CD8-positive, alpha-beta memory T cell (primary cell): ENCODE measurements around the gene FBXW7. TPM values are rescaled to one million over a fixed set of nuclear protein-coding genes. Genes with fewer than 3 reads are reported as not detected.
A peak's percentile ranks its signal among the peaks of the same experiment; 100 is the strongest.

Experiments
- CTCF ChIA-PET: fragments of 350-600 bp; sonication (Branson Sonifier 250); formaldehyde crosslinking; loops from one replicate; lab custom pipeline; 2021; ENCODE audit warnings: antibody characterized with exemption; lab: Charles Lee
- POLR2A ChIA-PET: fragments of 350-600 bp; sonication (Branson Sonifier 250); formaldehyde crosslinking; loops from one replicate; lab custom pipeline; 2021; ENCODE audit warnings: antibody characterized with exemption; lab: Charles Lee
- DNase-seq, 5 donors: peaks; one replicate each; pipeline versions ENCODE4 v3.0.0 to v3.0.0-alpha.2; 2020 to 2022; ENCODE audit warnings: mixed read lengths in 1 of 5
- H3K27ac ChIP-seq: one replicate; pipeline ENCODE4 v1.7.0; 2013; ENCODE audit warnings: low read depth, mild to moderate bottlenecking, low read length, moderate library complexity
- H3K27me3 ChIP-seq: 2 replicates; pipeline ENCODE4 v1.7.0; 2013; ENCODE audit warnings: low read length, mild to moderate bottlenecking; ENCODE audit not compliant: insufficient read depth, poor library complexity, severe bottlenecking
- H3K36me3 ChIP-seq: 2 replicates; pipeline ENCODE4 v1.7.0; 2013; ENCODE audit warnings: mild to moderate bottlenecking, low read length, moderate library complexity; ENCODE audit not compliant: insufficient read depth
- H3K4me1 ChIP-seq: 2 replicates; pipeline ENCODE4 v1.7.0; 2013; ENCODE audit warnings: mild to moderate bottlenecking, low read length, moderate library complexity; ENCODE audit not compliant: insufficient read depth
- H3K4me3 ChIP-seq: 2 replicates; pipeline ENCODE4 v1.7.0; 2013; ENCODE audit warnings: mild to moderate bottlenecking, low read length
- H3K9me3 ChIP-seq: 2 replicates; pipeline ENCODE4 v1.7.0; 2013; ENCODE audit warnings: mild to moderate bottlenecking, low read length
- H3K27ac Mint-ChIP-seq, 8 donors: one replicate each; pipeline ENCODE4 v1.8.0; 2020 to 2021; ENCODE audit warnings: mixed read lengths in 8 of 8, mild to moderate bottlenecking in 6 of 8, inconsistent platforms in 3 of 8, moderate library complexity in 3 of 8
- H3K27me3 Mint-ChIP-seq, 2 donors: one replicate each; pipeline ENCODE4 v1.8.0; 2020 to 2021; ENCODE audit warnings: mixed read lengths in 2 of 2, mild to moderate bottlenecking in 1 of 2, moderate library complexity in 1 of 2
- H3K36me3 Mint-ChIP-seq, 3 donors: one replicate each; pipeline ENCODE4 v1.8.0; 2020 to 2021; ENCODE audit warnings: mixed read lengths in 3 of 3, inconsistent platforms in 1 of 3, mild to moderate bottlenecking in 1 of 3
- H3K4me1 Mint-ChIP-seq, 3 donors: one replicate each; pipeline ENCODE4 v1.8.0; 2020 to 2021; ENCODE audit warnings: mixed read lengths in 3 of 3, inconsistent platforms in 1 of 3, mild to moderate bottlenecking in 1 of 3
- H3K4me3 Mint-ChIP-seq, 7 donors: one replicate each; pipeline ENCODE4 v1.8.0; 2020 to 2021; ENCODE audit warnings: mixed read lengths in 7 of 7, mild to moderate bottlenecking in 6 of 7, moderate library complexity in 4 of 7, inconsistent platforms in 2 of 7
- H3K9me3 Mint-ChIP-seq, 5 donors: one replicate each; pipeline ENCODE4 v1.8.0; 2020 to 2022; ENCODE audit warnings: mixed read lengths in 5 of 5, mild to moderate bottlenecking in 3 of 5, moderate library complexity in 2 of 5, inconsistent platforms in 1 of 5
- polyA plus RNA-seq: library from polyadenylated mRNA; unstranded; fragments of 300-500 nt; fragmentation: Illumina TruSeq; gene quantifications from one replicate; pipeline ENCODE4 v1.2.3, GENCODE V29; 2021
- total RNA-seq, 2 experiments: library from RNA; stranded (reverse); gene quantifications; one replicate each; pipeline ENCODE4 v1.2.3, GENCODE V29; 2021

FBXW7 gene
- total and polyA plus RNA-seq, 3 experiments from 2014 or later = 42.7 to 54.3 (median 46.6) TPM

DNA sequence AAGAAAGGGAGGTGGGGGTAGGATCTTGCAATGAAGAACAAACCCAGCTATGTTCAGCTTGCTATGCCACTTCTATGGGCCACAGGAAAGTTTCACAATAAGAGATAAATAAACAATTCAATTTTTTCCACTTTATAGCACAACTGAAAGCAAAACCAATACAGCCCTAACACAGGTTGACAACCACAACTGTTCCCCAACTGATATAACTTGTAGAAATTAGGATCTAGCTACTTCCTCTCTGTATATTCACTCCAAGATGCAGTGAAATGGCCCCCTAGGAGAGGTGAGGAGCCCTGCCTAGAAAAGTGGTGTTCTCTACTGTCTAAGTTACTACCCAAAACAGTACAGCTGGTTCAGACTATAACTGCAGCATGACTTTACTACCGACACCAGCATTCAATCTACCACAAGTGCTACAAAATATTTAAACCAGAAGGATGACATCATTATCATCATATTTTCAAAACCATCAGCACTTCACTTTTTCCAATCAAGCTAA lies 77.0 kb downstream of the FBXW7 start:
- CTCF ChIA-PET = interaction anchor here (0.9 to 1.9 kb wide), 2 partner anchors 42 to 73 kb away, joined by 3 read pairs; no protein-coding TSS in a partner anchor
- DNase-seq = peak in 1 of 5 donors; percentile 4
- H3K36me3 Mint-ChIP-seq = peaks cover 2 to 10% (median 2%) of the 10 kb centered on the region in 3 donors
- H3K4me1 ChIP-seq = peaks cover 17% of the 10 kb centered on the region
- no peaks in the 10 kb centered on the region for H3K9me3 Mint-ChIP-seq
- H3K27ac Mint-ChIP-seq = peak overlapping the region; percentile 2 to 89 (median 79)
- no peaks in the 10 kb centered on the region for H3K27me3 ChIP-seq
- POLR2A ChIA-PET = no interaction called here
- no peaks in the 10 kb centered on the region for H3K36me3 ChIP-seq
- peak overlapping the region in 5 of 7 donors; percentile 7 to 74 (median 63) for H3K4me3 Mint-ChIP-seq
- no peak overlapping the region for H3K27ac ChIP-seq
- no peaks in the 10 kb centered on the region for H3K9me3 ChIP-seq
- H3K4me3 ChIP-seq = no peak overlapping the region
- peaks cover 62 to 84% (median 66%) of the 10 kb centered on the region in 3 donors for H3K4me1 Mint-ChIP-seq
- no peaks in the 10 kb centered on the region for H3K27me3 Mint-ChIP-seq

DNA sequence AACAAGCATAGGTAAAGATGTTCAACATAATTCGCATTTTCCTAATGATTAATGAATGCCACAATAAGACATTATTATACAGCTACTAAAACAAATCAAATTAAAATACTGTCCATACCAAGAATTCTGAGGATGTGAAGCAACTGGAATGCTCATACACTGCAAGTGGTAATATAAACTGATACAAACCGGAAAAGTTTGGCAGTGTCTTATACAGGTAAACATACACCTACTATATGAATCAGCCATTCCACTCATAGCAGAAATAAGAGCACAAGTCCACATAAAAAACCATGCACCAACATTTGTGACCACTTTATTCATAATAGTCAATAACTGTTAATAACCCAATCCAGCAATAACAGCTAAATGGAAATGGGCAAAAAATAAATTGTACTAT lies 79.3 kb downstream of the FBXW7 start:
- Mint-ChIP-seq H3K27me3 (no peaks in the 10 kb centered on the region), H3K27ac (peak overlapping the region in 3 of 8 donors; percentile 9 to 45 (median 12)), H3K36me3 (peaks cover 2 to 3% (median 3%) of the 10 kb centered on the region in 3 donors), H3K9me3 (no peaks in the 10 kb centered on the region), H3K4me3 (no peak overlapping the region), H3K4me1 (peaks cover 50 to 63% (median 50%) of the 10 kb centered on the region in 3 donors)
- Histone ChIP-seq H3K9me3 (no peaks in the 10 kb centered on the region), H3K36me3 (no peaks in the 10 kb centered on the region), H3K4me1 (peaks cover 12% of the 10 kb centered on the region), H3K27me3 (no peaks in the 10 kb centered on the region), H3K4me3 (no peak overlapping the region), H3K27ac (no peak overlapping the region)
- no peak for DNase-seq
- ChIA-PET CTCF (no interaction called here), POLR2A (no interaction called here)

DNA sequence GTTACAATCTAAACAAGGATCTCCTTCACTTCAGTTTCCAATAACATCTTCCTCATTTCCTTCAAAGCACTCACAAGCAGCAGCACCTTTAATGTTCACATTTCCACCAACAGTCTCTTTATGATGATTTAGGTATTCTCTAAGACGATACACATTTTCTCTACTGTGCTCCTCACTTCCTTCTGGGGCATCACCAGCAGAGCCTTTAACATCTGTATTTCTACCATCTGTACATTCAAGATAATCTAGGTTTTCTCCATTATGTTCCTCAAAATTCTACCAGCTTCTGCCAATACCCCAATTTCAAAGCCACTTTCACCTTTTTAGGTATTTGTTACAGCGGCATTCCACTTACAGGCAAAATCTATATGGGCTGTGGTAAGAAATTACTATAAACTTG lies 80.6 kb downstream of the FBXW7 start:
- Histone ChIP-seq H3K27me3 (no peaks in the 10 kb centered on the region), H3K9me3 (no peaks in the 10 kb centered on the region), H3K27ac (no peak overlapping the region), H3K4me1 (peaks cover 12% of the 10 kb centered on the region), H3K36me3 (no peaks in the 10 kb centered on the region), H3K4me3 (no peak overlapping the region)
- Mint-ChIP-seq H3K27me3 (no peaks in the 10 kb centered on the region), H3K4me3 (no peak overlapping the region), H3K27ac (peak overlapping the region in 1 of 8 donors; percentile 44), H3K36me3 (peaks cover 1 to 4% (median 3%) of the 10 kb centered on the region in 3 donors), H3K4me1 (peaks cover 46 to 53% (median 49%) of the 10 kb centered on the region in 3 donors), H3K9me3 (no peaks in the 10 kb centered on the region)
- no peak for DNase-seq
- ChIA-PET POLR2A (no interaction called here), CTCF (interaction anchor here (0.9 to 1.2 kb wide), 2 partner anchors 10 to 27 kb away, joined by 3 read pairs; no protein-coding TSS in a partner anchor)

DNA sequence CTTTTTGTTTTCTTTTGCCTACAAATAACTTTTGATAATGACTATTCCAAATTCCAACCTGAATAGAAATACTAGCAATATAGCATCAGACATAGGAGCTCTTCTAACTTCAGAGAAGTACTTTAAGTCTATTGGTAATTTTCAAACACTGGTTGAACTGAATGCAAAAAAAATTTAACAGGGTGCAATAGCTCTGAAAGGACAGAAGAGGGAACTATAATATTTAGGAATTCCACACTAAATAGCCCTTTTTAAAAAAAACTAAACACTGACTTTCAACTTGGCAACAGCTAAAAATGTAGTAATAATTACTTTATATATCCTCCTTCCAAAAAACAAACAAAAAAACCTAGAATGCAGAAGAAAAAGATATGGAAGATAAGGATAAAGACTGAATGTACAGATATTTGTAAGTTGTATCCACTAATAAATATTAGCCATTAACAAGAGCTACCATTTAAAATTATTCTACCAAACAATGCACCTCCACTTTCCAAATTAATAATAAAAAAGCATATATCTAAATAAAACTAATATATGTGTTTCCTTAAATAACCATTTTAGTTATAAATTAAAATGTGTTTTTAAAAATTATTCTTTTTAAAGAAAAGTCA lies 81.4 kb downstream of the FBXW7 start:
- no peaks in the 10 kb centered on the region for H3K27me3 Mint-ChIP-seq
- no peak overlapping the region for H3K4me3 Mint-ChIP-seq
- Histone ChIP-seq H3K4me3 (no peak overlapping the region), H3K4me1 (peaks cover 12% of the 10 kb centered on the region), H3K9me3 (no peaks in the 10 kb centered on the region), H3K36me3 (no peaks in the 10 kb centered on the region), H3K27ac (no peak overlapping the region), H3K27me3 (no peaks in the 10 kb centered on the region)
- ChIA-PET POLR2A (no interaction called here), CTCF (interaction anchor here (0.7 to 1.2 kb wide), 4 partner anchors 11 to 280 kb away, joined by 3 to 4 read pairs (median 3); no protein-coding TSS in a partner anchor)
- no peak for DNase-seq
- peaks cover 1 to 4% (median 3%) of the 10 kb centered on the region in 3 donors for H3K36me3 Mint-ChIP-seq
- H3K9me3 Mint-ChIP-seq = no peaks in the 10 kb centered on the region
- H3K4me1 Mint-ChIP-seq = peaks cover 44 to 54% (median 51%) of the 10 kb centered on the region in 3 donors
- peak overlapping the region in 2 of 8 donors; percentile 60 to 79 for H3K27ac Mint-ChIP-seq

GRCh38 chr4:152451496-152451895 lies 84.4 kb downstream of the FBXW7 start:
- Histone ChIP-seq H3K27ac (no peak overlapping the region), H3K4me1 (peaks cover 4% of the 10 kb centered on the region), H3K36me3 (no peaks in the 10 kb centered on the region), H3K27me3 (no peaks in the 10 kb centered on the region), H3K9me3 (no peaks in the 10 kb centered on the region), H3K4me3 (no peak overlapping the region)
- peaks cover 46 to 56% (median 55%) of the 10 kb centered on the region in 3 donors for H3K4me1 Mint-ChIP-seq
- CTCF ChIA-PET = interaction anchor here (1.7 kb wide), 1 partner anchor 188 kb away, joined by 4 read pairs; no protein-coding TSS in a partner anchor
- DNase-seq = no peak
- no peaks in the 10 kb centered on the region for H3K9me3 Mint-ChIP-seq
- POLR2A ChIA-PET = no interaction called here
- peaks cover 0 to 12% (median 3%) of the 10 kb centered on the region in 3 donors for H3K36me3 Mint-ChIP-seq
- H3K27me3 Mint-ChIP-seq = no peaks in the 10 kb centered on the region
- no peak overlapping the region for H3K4me3 Mint-ChIP-seq
- peak overlapping the region in 1 of 8 donors; percentile 26 for H3K27ac Mint-ChIP-seq

GRCh38 chr4:152448854-152449253 lies 87.0 kb downstream of the FBXW7 start:
- Mint-ChIP-seq H3K4me1 (peaks cover 37 to 52% (median 49%) of the 10 kb centered on the region in 3 donors), H3K27ac (peak overlapping the region in 4 of 8 donors; percentile 2 to 65 (median 13)), H3K36me3 (peaks cover 0 to 15% (median 5%) of the 10 kb centered on the region in 3 donors), H3K9me3 (no peaks in the 10 kb centered on the region), H3K4me3 (no peak overlapping the region), H3K27me3 (no peaks in the 10 kb centered on the region)
- ChIA-PET CTCF (no interaction called here), POLR2A (no interaction called here)
- H3K27ac ChIP-seq = no peak overlapping the region
- H3K27me3 ChIP-seq = no peaks in the 10 kb centered on the region
- peaks cover 4% of the 10 kb centered on the region for H3K4me1 ChIP-seq
- no peaks in the 10 kb centered on the region for H3K36me3 ChIP-seq
- H3K9me3 ChIP-seq = no peaks in the 10 kb centered on the region
- no peak for DNase-seq
- H3K4me3 ChIP-seq = no peak overlapping the region

GRCh38 chr4:152448038-152448707 lies 87.7 kb downstream of the FBXW7 start:
- no peak overlapping the region for H3K27ac ChIP-seq
- peaks cover 4% of the 10 kb centered on the region for H3K4me1 ChIP-seq
- H3K36me3 ChIP-seq = no peaks in the 10 kb centered on the region
- DNase-seq = no peak
- H3K27me3 Mint-ChIP-seq = no peaks in the 10 kb centered on the region
- peak overlapping the region in 1 of 7 donors; percentile 20 for H3K4me3 Mint-ChIP-seq
- H3K9me3 Mint-ChIP-seq = no peaks in the 10 kb centered on the region
- H3K4me1 Mint-ChIP-seq = peaks cover 34 to 52% (median 49%) of the 10 kb centered on the region in 3 donors
- CTCF ChIA-PET = no interaction called here
- POLR2A ChIA-PET = no interaction called here
- H3K27me3 ChIP-seq = no peaks in the 10 kb centered on the region
- H3K4me3 ChIP-seq = no peak overlapping the region
- H3K9me3 ChIP-seq = no peaks in the 10 kb centered on the region
- peaks cover 0 to 15% (median 5%) of the 10 kb centered on the region in 3 donors for H3K36me3 Mint-ChIP-seq
- H3K27ac Mint-ChIP-seq = no peak overlapping the region

- Histone ChIP-seq H3K27ac (no peak overlapping the region), H3K36me3 (no peaks in the 10 kb centered on the region), H3K4me3 (no peak overlapping the region), H3K27me3 (no peaks in the 10 kb centered on the region), H3K9me3 (no peaks in the 10 kb centered on the region), H3K4me1 (peaks cover 4% of the 10 kb centered on the region)
- H3K36me3 Mint-ChIP-seq = peaks cover 0 to 11% (median 2%) of the 10 kb centered on the region in 3 donors
- H3K4me3 Mint-ChIP-seq = no peak overlapping the region
- ChIA-PET POLR2A (no interaction called here), CTCF (no interaction called here)
- peaks cover 38 to 64% (median 46%) of the 10 kb centered on the region in 3 donors for H3K4me1 Mint-ChIP-seq
- H3K27ac Mint-ChIP-seq = no peak overlapping the region
- no peaks in the 10 kb centered on the region for H3K27me3 Mint-ChIP-seq
- no peak for DNase-seq
- no peaks in the 10 kb centered on the region for H3K9me3 Mint-ChIP-seq
Measured at GRCh38 chr4:152443859-152444258, 92.0 kb downstream of the FBXW7 start.
